Activated CD4-positive, alpha-beta T cell treated with anti-CD3 and anti-CD28 coated beads, Interleukin-2, amount 10 ng/mL, durations not matched to agents 7 days and 5 days (primary cell): ENCODE data around the gene BEND7. TPM values are rescaled to one million over a fixed set of nuclear protein-coding genes. Genes with fewer than 3 reads are reported as not detected.

ENCODE experiments used
- CTCF ChIA-PET: fragments of 350-600 bp; sonication (Branson Sonifier 250); formaldehyde crosslinking; loops from one replicate; lab custom pipeline; 2021; ENCODE audit warnings: antibody characterized with exemption; lab: Charles Lee
- POLR2A ChIA-PET: fragments of 350-600 bp; sonication (Branson Sonifier 250); formaldehyde crosslinking; loops from one replicate; lab custom pipeline; 2021; ENCODE audit warnings: antibody characterized with exemption; lab: Charles Lee
- DNase-seq: peaks from one replicate; pipeline ENCODE4 v3.0.0-alpha.2; 2020
- H3K27ac Mint-ChIP-seq: one replicate; pipeline ENCODE4 v1.8.0; 2021; ENCODE audit warnings: mild to moderate bottlenecking, moderate library complexity, mixed read lengths
- H3K27me3 Mint-ChIP-seq: one replicate; pipeline ENCODE4 v1.8.0; 2021; ENCODE audit warnings: mixed read lengths
- H3K36me3 Mint-ChIP-seq: one replicate; pipeline ENCODE4 v1.8.0; 2021; ENCODE audit warnings: low read depth, mixed read lengths
- H3K4me1 Mint-ChIP-seq: one replicate; pipeline ENCODE4 v1.8.0; 2021; ENCODE audit warnings: mixed read lengths
- H3K4me3 Mint-ChIP-seq: one replicate; pipeline ENCODE4 v1.8.0; 2021; ENCODE audit warnings: mild to moderate bottlenecking, moderate library complexity, mixed read lengths
- H3K9me3 Mint-ChIP-seq: one replicate; pipeline ENCODE4 v1.8.0; 2021; ENCODE audit warnings: mixed read lengths
- total RNA-seq, 2 experiments: library from RNA; stranded (reverse); gene quantifications; one replicate each; pipeline ENCODE4 v1.2.3, GENCODE V29; 2021

The BEND7 gene
- total RNA-seq, 2 experiments from 2014 or later = not detected

DNA sequence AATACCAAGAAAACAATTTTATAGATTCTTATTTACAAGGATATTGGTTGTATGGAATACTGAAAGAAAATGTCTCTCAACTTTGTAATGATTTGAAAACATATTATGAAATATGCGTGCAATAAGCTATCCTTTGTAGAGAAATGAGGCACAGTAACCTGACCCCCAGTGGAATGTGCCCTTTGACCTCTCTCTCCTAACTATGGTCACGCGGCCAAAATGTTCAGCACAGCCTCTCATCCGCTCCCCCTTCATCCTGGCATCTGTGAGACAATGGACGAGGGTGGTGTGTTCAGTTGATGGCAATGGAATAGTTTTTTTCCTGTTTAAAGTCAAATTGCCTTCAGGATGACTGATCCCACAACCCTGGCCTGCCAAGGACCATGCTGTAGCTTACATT is 13.3 kb downstream of the BEND7 start:
- H3K27ac Mint-ChIP-seq = no peak overlapping the region
- no peaks in the 10 kb centered on the region for H3K9me3 Mint-ChIP-seq
- no peaks in the 10 kb centered on the region for H3K4me1 Mint-ChIP-seq
- DNase-seq = no peak
- no peak overlapping the region for H3K4me3 Mint-ChIP-seq
- H3K27me3 Mint-ChIP-seq = peaks cover 10% of the 10 kb centered on the region
- ChIA-PET CTCF (no interaction called here), POLR2A (no interaction called here)
- no peaks in the 10 kb centered on the region for H3K36me3 Mint-ChIP-seq

DNA sequence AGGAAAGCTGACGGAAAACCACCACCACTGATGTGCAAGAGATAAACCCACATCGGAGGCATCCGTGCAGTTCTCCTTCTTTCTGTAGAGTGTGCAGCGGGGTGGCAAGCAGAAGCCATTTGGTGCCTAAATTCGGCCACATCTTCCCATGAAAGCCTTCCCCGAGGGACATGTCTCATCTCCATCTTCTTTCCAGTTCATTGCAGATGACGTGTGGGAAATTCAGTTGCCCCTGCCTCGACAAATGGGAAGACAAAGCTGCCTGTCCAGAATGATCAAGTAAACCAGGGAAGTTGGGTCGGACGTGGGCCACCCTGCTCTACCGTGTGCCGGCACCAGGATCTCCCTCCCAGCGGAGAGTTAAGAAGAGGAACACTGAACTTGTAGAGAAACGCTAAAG is 14.5 kb downstream of the BEND7 start:
- Mint-ChIP-seq H3K36me3 (no peaks in the 10 kb centered on the region), H3K27ac (no peak overlapping the region), H3K4me3 (no peak overlapping the region), H3K27me3 (peaks cover 12% of the 10 kb centered on the region), H3K4me1 (no peaks in the 10 kb centered on the region), H3K9me3 (no peaks in the 10 kb centered on the region)
- CTCF ChIA-PET = no interaction called here
- POLR2A ChIA-PET = no interaction called here
- DNase-seq = no peak

DNA sequence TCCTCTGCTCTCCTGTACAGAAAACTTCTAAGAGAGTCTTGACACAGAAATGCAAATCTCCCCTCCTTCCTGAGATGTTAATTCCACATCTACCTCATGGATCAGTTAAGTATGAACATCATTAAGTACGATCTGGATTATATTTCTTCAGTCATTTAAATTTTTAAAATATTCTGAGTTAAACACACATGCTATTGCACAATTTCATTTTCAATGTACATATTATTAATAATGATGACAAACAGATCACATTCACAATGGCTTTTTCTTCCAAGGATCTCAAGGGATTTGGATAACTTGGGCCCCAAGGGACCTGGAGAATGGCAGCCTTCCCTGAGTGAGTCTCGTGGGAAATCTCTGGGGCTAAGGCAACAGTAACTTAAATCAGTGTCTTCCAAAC is 16.2 kb downstream of the BEND7 start:
- Mint-ChIP-seq H3K4me3 (no peak overlapping the region), H3K27me3 (peaks cover 16% of the 10 kb centered on the region), H3K36me3 (no peaks in the 10 kb centered on the region), H3K4me1 (no peaks in the 10 kb centered on the region), H3K9me3 (no peaks in the 10 kb centered on the region), H3K27ac (no peak overlapping the region)
- CTCF ChIA-PET = no interaction called here
- POLR2A ChIA-PET = no interaction called here
- no peak for DNase-seq

DNA sequence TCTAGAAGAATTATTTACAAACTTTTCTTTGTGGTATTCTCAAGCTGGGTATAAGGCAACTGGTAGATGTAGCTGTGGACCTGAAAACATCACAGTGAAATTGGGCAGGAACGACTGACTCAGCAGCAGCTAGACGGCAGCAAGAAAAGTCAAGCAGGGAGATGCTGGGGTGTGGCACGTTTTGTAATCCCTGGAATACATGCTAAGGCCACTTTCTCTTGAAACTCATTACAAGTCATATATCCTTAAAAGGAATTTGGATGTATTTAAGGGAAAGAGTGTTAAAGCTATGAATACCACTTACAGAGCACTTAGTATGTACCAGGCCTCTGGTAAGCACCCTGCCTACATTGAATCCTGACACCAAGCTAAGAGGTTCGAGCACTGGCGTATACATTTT is 17.4 kb downstream of the BEND7 start:
- Mint-ChIP-seq H3K27me3 (peaks cover 14% of the 10 kb centered on the region), H3K4me3 (no peak overlapping the region), H3K36me3 (no peaks in the 10 kb centered on the region), H3K9me3 (no peaks in the 10 kb centered on the region), H3K27ac (no peak overlapping the region), H3K4me1 (no peaks in the 10 kb centered on the region)
- POLR2A ChIA-PET = no interaction called here
- DNase-seq = no peak
- CTCF ChIA-PET = no interaction called here

DNA sequence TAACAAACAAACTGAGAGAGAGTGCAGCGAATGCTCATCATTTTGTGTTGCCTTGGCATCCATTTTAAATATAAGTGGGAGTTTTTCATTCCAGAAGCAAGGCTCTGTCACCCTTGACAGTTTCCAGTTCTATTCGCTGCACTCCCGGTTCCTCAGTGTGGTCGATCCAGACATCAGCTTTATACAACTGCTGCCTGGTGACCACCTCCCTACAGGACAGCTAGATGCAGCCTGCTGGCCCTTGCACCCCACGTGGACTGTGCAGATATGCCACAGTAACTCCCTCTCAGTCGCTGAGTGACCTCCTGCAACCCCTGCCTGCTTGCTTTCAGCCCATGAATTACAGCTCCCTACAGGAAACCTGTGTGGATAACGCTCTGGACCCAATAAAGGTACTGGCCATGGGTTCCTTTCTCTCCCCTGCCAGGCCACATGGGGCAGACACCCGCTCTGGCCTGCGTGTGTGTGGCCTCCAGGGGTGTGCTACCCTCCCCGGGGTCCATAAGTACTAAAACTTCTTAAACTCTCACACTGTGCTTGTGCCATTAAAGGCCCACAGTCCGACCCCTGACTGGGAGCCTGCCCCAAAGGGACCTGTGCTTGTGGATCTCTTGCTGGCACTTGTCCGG is 23.6 kb downstream of the BEND7 start:
- H3K4me3 Mint-ChIP-seq = no peak overlapping the region
- peaks cover 13% of the 10 kb centered on the region for H3K27me3 Mint-ChIP-seq
- no peaks in the 10 kb centered on the region for H3K36me3 Mint-ChIP-seq
- no peaks in the 10 kb centered on the region for H3K4me1 Mint-ChIP-seq
- CTCF ChIA-PET = no interaction called here
- no peak for DNase-seq
- H3K9me3 Mint-ChIP-seq = no peaks in the 10 kb centered on the region
- no peak overlapping the region for H3K27ac Mint-ChIP-seq
- POLR2A ChIA-PET = no interaction called here

DNA sequence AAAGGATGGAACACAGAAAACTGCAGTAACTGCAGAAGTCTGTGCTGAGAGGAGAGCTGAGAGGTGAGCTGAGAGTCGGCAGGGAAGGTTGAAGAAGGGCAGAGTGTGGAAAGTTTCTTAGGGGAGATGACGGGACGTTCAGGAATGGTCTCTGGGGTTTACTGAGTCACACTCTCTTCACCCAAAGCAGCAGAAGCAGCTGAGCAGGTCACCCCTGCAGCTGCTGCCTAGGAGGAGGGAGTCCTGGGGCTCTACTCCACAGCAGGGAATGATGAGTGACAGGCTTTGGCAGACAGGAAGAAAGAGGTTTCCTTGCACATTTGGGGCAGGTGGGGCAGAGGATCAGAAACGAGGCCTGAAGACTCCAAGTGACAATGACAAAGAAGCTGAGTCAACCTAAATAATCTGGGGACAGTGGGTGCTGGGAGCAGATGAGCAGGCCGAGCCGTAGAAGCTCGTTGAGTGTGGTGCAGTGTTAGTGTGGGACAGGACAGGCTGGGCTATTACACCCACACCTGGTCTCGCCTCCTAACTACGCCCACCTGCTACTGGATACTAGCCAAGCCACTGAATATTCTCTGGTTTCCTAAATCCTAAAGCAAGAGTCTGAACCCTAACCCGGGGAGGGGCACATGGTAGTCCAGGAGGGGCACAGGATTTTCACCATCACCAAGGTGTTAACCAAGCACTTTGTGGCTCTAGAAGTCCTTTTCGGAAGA is 24.9 kb downstream of the BEND7 start:
- Mint-ChIP-seq H3K27ac (no peak overlapping the region), H3K4me3 (no peak overlapping the region), H3K27me3 (peaks cover 8% of the 10 kb centered on the region), H3K4me1 (no peaks in the 10 kb centered on the region), H3K36me3 (no peaks in the 10 kb centered on the region), H3K9me3 (no peaks in the 10 kb centered on the region)
- ChIA-PET CTCF (no interaction called here), POLR2A (no interaction called here)
- no peak for DNase-seq

DNA sequence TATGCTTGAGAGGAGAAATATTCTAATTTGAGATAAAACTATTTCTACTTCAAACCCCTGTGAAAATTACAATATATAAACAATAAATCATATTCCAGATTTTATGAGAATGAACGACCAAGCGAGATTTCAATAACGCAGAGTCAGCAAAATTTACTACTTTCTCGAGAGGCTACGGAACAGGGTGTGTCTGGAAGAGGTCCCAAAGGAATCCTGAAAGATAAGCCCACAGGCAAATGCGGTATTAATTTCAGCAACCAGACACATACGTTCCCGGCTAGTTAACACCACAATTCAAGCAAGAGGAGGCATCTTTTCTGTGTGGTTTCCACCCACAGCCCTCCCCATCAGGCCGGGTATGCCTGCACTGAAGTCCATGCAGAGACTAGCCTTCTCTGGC is 26.4 kb downstream of the BEND7 start:
- no peak overlapping the region for H3K4me3 Mint-ChIP-seq
- peaks cover 7% of the 10 kb centered on the region for H3K27me3 Mint-ChIP-seq
- H3K9me3 Mint-ChIP-seq = no peaks in the 10 kb centered on the region
- no peaks in the 10 kb centered on the region for H3K36me3 Mint-ChIP-seq
- CTCF ChIA-PET = no interaction called here
- H3K27ac Mint-ChIP-seq = no peak overlapping the region
- no peak for DNase-seq
- POLR2A ChIA-PET = no interaction called here
- H3K4me1 Mint-ChIP-seq = no peaks in the 10 kb centered on the region

DNA sequence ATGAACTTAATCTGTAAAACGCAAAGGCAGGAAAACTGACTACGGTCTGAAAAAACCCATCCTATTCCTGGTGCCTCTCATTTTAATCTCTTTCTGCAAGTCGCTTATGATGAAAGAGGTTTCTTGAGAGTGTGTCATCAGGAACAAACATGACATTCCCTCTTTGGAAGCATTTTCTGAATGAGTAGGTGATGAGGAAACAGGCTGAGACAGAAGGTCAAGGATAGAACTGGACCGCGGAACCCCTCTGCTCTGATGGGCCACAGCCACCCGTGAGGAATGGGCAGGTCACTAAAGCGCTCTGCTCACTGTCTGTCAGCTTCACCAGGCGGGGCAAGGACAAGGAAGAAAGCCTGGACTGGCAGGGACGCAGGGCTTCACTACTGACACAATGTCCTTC is 28.6 kb downstream of the BEND7 start:
- no peaks in the 10 kb centered on the region for H3K9me3 Mint-ChIP-seq
- ChIA-PET POLR2A (no interaction called here), CTCF (no interaction called here)
- no peak for DNase-seq
- H3K36me3 Mint-ChIP-seq = no peaks in the 10 kb centered on the region
- peaks cover 6% of the 10 kb centered on the region for H3K27me3 Mint-ChIP-seq
- no peaks in the 10 kb centered on the region for H3K4me1 Mint-ChIP-seq
- no peak overlapping the region for H3K27ac Mint-ChIP-seq
- H3K4me3 Mint-ChIP-seq = no peak overlapping the region

DNA sequence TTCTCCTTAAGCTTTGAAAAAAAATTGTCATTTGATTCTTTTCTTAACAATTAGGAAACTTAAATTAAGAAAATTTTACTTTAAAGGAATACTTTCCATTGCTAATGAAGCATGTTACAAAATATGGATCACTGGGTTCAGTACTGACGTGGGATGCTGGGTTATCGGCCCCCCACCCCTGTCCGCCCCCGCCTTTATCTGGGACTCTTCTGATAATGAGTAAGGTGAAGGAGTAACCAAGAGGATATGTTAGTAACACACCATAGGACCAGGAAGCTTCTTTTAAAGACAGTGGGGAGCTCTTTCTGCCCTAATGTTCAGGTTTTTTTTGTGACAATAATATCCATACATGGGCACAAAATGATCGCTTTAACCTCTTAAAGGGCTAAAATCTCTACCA is 29.7 kb downstream of the BEND7 start:
- H3K27me3 Mint-ChIP-seq = peaks cover 4% of the 10 kb centered on the region
- CTCF ChIA-PET = no interaction called here
- H3K9me3 Mint-ChIP-seq = no peaks in the 10 kb centered on the region
- POLR2A ChIA-PET = no interaction called here
- no peak overlapping the region for H3K4me3 Mint-ChIP-seq
- DNase-seq = no peak
- no peaks in the 10 kb centered on the region for H3K36me3 Mint-ChIP-seq
- H3K27ac Mint-ChIP-seq = no peak overlapping the region
- H3K4me1 Mint-ChIP-seq = no peaks in the 10 kb centered on the region

DNA sequence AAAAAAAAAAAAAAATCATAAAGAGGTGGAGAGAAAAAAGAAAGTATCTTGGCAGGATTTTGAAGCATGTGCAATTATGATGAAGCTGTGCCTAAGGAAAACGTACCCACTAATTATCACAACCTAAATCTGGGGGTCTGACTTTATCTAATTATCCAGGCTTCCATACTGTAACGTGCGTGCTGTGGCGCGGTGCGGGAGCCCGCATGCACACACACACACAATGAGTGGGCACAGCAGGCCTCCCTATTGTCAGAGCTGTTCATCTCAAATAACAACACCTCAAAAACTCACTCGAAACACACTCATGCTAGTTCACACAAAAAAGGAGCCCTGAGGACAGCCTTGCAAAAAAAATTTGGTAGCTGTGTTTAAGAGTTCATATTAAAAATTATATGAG is 31.9 kb downstream of the BEND7 start:
- Mint-ChIP-seq H3K9me3 (no peaks in the 10 kb centered on the region), H3K4me3 (no peak overlapping the region), H3K27ac (no peak overlapping the region), H3K4me1 (no peaks in the 10 kb centered on the region), H3K36me3 (no peaks in the 10 kb centered on the region), H3K27me3 (peaks cover 7% of the 10 kb centered on the region)
- DNase-seq = no peak
- CTCF ChIA-PET = no interaction called here
- POLR2A ChIA-PET = no interaction called here

DNA sequence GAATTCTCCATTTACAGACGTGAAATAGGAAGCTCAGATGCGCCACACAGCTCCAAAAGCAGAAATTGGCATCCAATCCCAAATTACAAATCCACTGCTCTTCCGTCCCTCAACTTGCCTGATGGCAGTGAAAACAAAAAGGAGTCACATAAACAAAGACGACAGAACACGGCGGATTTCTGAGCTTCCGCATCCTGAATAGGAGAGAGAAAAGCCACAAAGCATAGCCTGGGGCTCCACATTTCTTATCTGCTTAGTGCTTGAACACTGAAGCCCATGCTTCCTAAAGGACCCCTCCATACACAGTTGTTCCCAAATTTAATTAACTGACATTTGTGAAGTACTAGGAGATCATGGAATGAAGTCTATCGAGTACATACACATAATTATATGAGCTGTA is 32.6 kb downstream of the BEND7 start:
- H3K4me1 Mint-ChIP-seq = no peaks in the 10 kb centered on the region
- CTCF ChIA-PET = interaction anchor here (0.5 to 1.0 kb wide), 2 partner anchors 10 to 524 kb away, joined by 3 read pairs; no protein-coding TSS in a partner anchor

DNA sequence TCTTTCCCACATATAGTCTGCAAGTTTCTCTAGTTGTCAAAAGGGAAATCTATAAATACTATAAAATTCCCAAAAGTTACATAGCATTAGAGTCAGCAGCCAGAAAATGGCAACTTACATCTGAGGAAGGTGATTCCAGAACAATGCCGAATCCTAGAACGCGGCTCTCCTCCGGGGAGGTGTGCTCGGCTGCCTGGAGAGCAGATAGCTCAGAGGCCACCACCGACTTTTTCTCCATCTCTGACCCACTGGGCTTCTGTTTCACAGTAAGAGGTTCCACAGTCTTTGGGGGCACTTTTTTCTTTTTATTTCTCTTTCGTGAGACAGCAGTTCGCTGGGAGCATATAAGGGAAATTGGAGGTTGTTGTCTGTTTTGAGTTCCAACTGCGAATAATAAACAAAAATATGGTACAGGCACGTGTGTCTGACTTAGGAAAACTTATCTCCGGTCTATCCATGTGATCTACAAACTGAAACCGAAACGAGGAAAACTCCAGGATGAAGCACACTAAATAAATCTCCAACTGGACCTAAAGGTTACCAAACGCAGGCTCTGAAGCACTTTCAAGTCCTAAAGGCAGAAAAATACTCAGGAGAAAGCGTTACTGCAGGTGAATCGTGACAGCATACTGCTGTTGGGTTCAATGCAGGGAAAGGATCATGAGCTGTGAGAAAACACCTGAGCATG is 36.2 kb downstream of the BEND7 start:
- H3K27ac Mint-ChIP-seq = no peak overlapping the region
- H3K9me3 Mint-ChIP-seq = no peaks in the 10 kb centered on the region
- no peak for DNase-seq
- POLR2A ChIA-PET = no interaction called here
- CTCF ChIA-PET = no interaction called here
- H3K36me3 Mint-ChIP-seq = no peaks in the 10 kb centered on the region
- no peak overlapping the region for H3K4me3 Mint-ChIP-seq
- H3K4me1 Mint-ChIP-seq = no peaks in the 10 kb centered on the region
- peaks cover 7% of the 10 kb centered on the region for H3K27me3 Mint-ChIP-seq

More for the DNA sequence above, 32.6 kb downstream of the BEND7 start:
- H3K36me3 Mint-ChIP-seq = no peaks in the 10 kb centered on the region
- no peaks in the 10 kb centered on the region for H3K9me3 Mint-ChIP-seq
- POLR2A ChIA-PET = no interaction called here
- no peak overlapping the region for H3K27ac Mint-ChIP-seq
- H3K27me3 Mint-ChIP-seq = peaks cover 7% of the 10 kb centered on the region
- no peak overlapping the region for H3K4me3 Mint-ChIP-seq
- DNase-seq = no peak

DNA sequence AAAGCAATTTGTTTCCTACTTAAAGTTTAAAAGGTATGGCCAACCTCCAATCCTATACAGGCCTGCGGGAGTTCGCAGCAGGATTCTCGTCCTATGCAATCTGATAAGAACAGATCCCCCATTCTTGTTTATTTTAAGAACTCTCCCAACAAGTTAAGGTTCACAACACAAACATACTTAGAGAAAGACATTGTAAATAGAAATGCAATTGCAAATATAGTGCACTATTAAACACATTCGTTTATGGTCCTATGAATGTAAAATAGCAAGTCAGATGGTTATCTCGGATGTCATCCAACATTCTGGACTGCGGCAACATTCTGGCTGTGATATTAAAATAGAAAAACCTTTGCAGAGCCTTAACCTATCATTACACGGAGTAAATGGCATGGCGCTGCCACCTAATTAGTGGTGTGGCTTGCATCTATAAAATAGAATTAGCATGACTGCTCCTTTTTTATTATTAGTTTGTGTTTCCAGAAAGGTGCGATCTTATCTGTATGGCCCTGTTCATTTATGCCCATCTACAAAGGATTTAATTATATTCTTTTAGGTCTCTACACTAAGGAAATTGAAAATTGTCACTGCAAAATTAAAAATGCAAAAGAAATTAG is 37.0 kb downstream of the BEND7 start:
- ChIA-PET CTCF (no interaction called here), POLR2A (no interaction called here)
- H3K4me1 Mint-ChIP-seq = no peaks in the 10 kb centered on the region
- no peak for DNase-seq
- no peaks in the 10 kb centered on the region for H3K36me3 Mint-ChIP-seq
- no peak overlapping the region for H3K4me3 Mint-ChIP-seq
- no peaks in the 10 kb centered on the region for H3K9me3 Mint-ChIP-seq
- H3K27me3 Mint-ChIP-seq = peaks cover 4% of the 10 kb centered on the region
- no peak overlapping the region for H3K27ac Mint-ChIP-seq
